ENCODE data around the gene CYB5R3. TPM values are rescaled to one million over a fixed set of nuclear protein-coding genes. Genes with fewer than 3 reads are reported as not detected.

Gene CYB5R3
- total RNA-seq, result 130 and 140 TPM in 2 replicates

DNA sequence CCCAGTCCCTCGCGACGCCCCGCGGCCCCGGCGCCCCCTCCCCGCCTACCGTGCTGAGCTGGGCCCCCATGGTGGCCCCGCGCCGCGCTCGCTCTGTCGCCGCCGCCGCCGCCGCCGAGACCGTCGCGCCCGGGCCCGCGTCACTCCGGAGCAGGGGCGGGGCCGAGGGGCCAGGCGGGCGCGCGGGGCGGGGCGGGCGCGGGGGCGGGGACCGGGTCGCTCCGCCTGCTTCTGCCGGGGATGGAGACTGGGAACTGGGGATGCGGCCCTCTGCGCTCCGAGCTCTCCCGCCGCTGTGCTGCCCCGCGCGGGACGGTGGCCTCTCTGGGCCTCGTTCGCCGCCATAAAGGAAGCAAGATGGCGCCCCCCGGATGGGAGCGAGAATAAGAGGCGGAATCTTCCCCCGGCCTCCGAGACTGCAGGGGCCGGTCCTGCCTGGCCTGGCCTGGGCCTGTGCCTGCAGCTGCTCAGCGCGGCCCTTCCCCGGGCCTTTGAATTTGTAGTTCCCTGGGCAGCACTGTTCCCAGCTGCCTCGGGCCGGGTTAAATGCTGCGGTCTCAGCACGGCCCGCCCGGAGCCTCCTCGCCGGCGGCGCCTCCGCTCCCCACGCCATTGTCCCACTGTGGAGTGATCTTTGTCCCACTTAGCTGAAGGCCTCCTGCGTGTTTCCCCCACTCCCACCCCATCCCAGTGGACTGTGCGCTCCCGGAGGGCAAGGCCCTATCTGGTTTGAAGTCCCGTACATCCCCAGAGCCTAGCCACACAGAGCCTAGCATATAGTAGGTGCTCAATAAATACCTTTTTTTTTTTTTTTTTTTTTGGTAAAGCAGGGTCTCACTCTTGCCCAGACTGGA lies at the start of gene CYB5R3:
Gene CYB5R3 (minus strand): TSS at position 147 of the 854 bp plus-strand sequence. CDS start 77 bp downstream, at position 70.

DNA sequence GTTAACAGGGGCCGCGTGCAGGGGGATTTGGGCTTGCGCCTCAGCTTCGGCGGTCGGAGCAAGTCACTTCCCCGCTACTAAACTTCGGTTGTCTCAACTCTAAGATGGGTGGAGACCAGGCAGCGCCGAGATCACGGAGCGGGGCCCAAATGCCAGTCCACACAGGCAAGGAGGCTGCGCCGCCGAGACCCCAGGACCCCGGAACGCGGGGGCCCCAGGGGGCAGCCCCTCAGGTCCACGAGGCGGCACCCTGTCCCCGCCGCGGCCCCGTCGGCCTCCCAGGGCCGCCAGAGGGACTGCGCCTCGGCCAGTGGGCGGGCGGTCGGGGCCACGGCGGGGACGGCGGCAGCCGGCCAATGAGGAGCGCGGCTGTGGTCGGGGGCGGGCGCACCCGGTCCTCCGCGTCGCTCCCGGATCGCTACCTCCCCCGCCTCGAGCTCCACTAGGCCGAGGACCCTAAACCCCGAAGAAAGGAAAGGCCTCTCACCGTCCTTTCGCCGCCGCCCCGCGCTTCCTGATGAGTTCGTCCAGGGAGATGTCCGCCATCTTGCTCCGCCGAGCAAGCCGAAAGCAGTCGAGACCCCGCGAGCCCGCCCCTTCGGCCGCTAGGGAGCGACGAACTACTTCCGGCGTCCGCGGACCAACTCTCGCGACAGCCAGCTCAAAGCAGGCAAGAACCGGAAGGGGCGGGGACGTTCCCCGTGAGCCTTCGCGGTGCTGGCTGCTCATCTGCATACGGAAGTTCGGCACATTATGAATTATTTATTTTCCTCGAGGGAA lies 34.7 kb downstream of the CYB5R3 start, which contains the start of gene POLDIP3:
Gene POLDIP3 (minus strand): TSS at position 572 of the 780 bp plus-strand sequence. CDS start 26 bp downstream, at position 546.

Small RNA genes within 50 kb of the gene (small RNA-seq; reads per million reads assigned to genes)
- gene RNU6-513P, result not detected

Other genes starting within 250 kb of the CYB5R3 start
- under 0.01 and 0.12 TPM in 2 replicates for gene NFAM1, start 217.0 kb downstream of the CYB5R3 start, total RNA-seq
- gene RRP7A, start 129.6 kb downstream of the CYB5R3 start, total RNA-seq, result 20.6 and 23.7 TPM in 2 replicates
- gene SERHL2, start 95.4 kb downstream of the CYB5R3 start, total RNA-seq, result 3.6 and 6.4 TPM in 2 replicates
- 31.0 and 35.7 TPM in 2 replicates for gene POLDIP3, start 34.5 kb downstream of the CYB5R3 start, total RNA-seq
- gene ATP5MGL, start 8.8 kb downstream of the CYB5R3 start, total RNA-seq, result 1.1 TPM in 2 replicates
- gene A4GALT, start 71.5 kb upstream of the CYB5R3 start, total RNA-seq, result 7.5 and 12.8 TPM in 2 replicates
- 70.6 and 88.3 TPM in 2 replicates for gene ARFGAP3, start 207.9 kb upstream of the CYB5R3 start, total RNA-seq